Measurements from ENCODE around the gene RNF220. TPM values are rescaled to one million over a fixed set of nuclear protein-coding genes. Genes with fewer than 3 reads are reported as not detected.

RNF220 gene
- polyA plus RNA-seq, 1 donor (not counting 4 experiments of a cell fraction or from before 2014, with no cell fraction given): 42.7 TPM

DNA sequence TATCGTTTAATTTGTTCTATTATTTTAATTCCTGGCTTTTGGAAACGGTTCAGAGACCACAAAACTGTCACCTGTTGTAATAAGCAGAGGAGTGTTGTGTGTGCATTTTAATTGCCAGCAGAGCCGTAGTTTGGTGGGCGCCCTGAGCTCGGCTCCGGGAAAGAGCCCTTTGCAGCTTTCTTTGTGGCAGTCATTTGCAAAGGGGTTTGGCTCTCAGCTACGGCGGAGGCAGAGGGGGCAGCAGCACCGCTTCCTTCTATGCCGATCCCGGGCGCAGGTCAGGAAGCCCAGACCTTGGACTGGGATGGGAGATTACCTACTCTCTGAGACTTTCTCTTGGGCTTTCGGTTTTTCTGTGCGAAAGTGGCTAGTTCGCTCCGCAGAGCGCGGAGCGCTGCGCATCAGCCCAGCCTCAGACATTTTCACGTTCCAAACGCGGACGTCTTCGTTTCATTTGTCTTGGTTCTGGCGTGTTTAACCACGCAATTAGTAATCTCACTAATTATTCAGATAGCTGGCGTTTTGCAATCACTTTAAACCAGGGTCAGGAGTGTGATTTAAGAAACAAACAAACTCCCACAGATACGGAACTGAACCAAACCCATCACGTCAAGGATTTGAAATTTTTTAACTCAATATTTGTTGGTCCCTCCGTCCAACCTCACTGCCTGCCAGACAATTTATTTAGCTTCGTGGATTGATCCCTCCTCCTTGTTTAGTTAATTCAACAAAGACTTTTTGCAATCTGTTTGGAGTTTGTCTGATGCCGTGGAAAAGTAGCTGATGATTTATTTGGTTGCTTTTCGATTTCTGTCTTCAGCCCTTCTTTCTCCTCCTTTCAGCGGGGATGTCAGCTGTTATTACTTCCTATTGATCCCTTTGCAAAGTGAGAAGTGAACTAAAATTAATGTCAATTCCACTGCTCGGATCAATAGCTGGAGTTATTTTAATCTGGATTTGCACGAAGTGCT, 3.9 kb downstream of the RNF220 start:
- Histone ChIP-seq H3K79me2 (ENCODE audit: control insufficient read depth, insufficient read depth, low read length) (no peaks in the 10 kb centered on the region), H3K9ac (ENCODE audit: control insufficient read depth, extremely low read depth, insufficient read depth, low read length) (no peak overlapping the region), H3K27ac (ENCODE audit: control insufficient read depth, insufficient read depth, low read length) (no peak overlapping the region), H3K9me3 (ENCODE audit: control insufficient read depth, low read depth, low read length) (no peaks in the 10 kb centered on the region), H3K36me3 (ENCODE audit: control insufficient read depth in 2 of 2, extremely low read depth in 1 of 2, insufficient read depth in 2 of 2, low read length in 2 of 2) (no peaks in the 10 kb centered on the region), H3K27me3 (ENCODE audit: control insufficient read depth, extremely low read depth, insufficient read depth, low read length) (peaks cover 91% of the 10 kb centered on the region), H3K9me1 (ENCODE audit: control insufficient read depth, extremely low read depth, insufficient read depth, low read length) (no peaks in the 10 kb centered on the region), H3K4me2 (ENCODE audit: control insufficient read depth, extremely low read depth, insufficient read depth, low read depth, low read length) (no peak overlapping the region), H2AFZ (ENCODE audit: control insufficient read depth, low read length) (no peak overlapping the region), H3K4me3 (ENCODE audit: control insufficient read depth in 2 of 3, extremely low read depth in 1 of 3, insufficient read depth in 2 of 3, low read depth in 1 of 3, low read length in 3 of 3) (no peak overlapping the region), H4K20me1 (ENCODE audit: control insufficient read depth, extremely low read depth, insufficient read depth, low read length) (peaks cover 2% of the 10 kb centered on the region), H3K4me1 (ENCODE audit: control insufficient read depth, extremely low read depth, insufficient read depth, low read length) (no peaks in the 10 kb centered on the region)
- DNase-seq (ENCODE audit: low read depth, low spot score) (no peak), FAIRE-seq (no peak)
- peak; percentile 8 for TF ChIP-seq EZH2 (IDR thresholded peaks at IDR 0.05; ENCODE audit: low read length)
- TF ChIP-seq, protein P1, sequence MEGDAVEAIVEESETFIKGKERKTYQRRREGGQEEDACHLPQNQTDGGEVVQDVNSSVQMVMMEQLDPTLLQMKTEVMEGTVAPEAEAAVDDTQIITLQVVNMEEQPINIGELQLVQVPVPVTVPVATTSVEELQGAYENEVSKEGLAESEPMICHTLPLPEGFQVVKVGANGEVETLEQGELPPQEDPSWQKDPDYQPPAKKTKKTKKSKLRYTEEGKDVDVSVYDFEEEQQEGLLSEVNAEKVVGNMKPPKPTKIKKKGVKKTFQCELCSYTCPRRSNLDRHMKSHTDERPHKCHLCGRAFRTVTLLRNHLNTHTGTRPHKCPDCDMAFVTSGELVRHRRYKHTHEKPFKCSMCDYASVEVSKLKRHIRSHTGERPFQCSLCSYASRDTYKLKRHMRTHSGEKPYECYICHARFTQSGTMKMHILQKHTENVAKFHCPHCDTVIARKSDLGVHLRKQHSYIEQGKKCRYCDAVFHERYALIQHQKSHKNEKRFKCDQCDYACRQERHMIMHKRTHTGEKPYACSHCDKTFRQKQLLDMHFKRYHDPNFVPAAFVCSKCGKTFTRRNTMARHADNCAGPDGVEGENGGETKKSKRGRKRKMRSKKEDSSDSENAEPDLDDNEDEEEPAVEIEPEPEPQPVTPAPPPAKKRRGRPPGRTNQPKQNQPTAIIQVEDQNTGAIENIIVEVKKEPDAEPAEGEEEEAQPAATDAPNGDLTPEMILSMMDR (optimal IDR thresholded peaks at IDR 0.05 in 1 of 3, IDR thresholded peaks at IDR 0.05 in 1 of 3, conservative IDR thresholded peaks at IDR 0.05 in 1 of 3; ENCODE audit: extremely low read depth in 1 of 3, insufficient read depth in 2 of 3, low read length in 3 of 3): no peak
- dilution Hi-C loops (cut with MboI; ENCODE audit: extremely low pct_ligation_motif_present, low sequenced_read_pairs): no loop called here

DNA sequence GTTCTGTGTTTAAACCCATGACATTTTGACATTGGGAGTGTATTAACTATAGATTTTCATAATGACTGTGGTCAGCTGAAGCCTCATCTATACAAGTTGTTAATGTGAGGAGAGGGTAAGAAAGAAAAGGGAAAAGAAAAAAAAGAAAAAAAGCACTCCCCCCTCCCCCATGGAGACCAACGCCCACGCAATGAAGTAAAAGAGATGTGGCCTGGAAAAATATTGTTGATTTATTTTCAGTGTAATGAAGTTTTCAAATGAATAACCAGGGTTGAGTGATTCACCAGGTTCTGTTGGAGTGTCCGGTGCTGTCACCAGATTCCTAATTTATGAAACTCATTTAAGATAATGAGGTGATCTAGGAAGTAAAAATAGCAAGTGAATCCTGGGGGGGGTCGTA, 4.7 kb downstream of the RNF220 start:
- no peak for DNase-seq (ENCODE audit: low read depth, low spot score)
- H3K4me1 ChIP-seq (ENCODE audit: control insufficient read depth, extremely low read depth, insufficient read depth, low read length): no peaks in the 10 kb centered on the region
- dilution Hi-C loops (cut with MboI; ENCODE audit: extremely low pct_ligation_motif_present, low sequenced_read_pairs): no loop called here
- FAIRE-seq: no peak
- H3K9me1 ChIP-seq (ENCODE audit: control insufficient read depth, extremely low read depth, insufficient read depth, low read length): no peaks in the 10 kb centered on the region
- H3K27ac ChIP-seq (ENCODE audit: control insufficient read depth, insufficient read depth, low read length): no peak overlapping the region
- H3K9me3 ChIP-seq (ENCODE audit: control insufficient read depth, low read depth, low read length): no peaks in the 10 kb centered on the region
- H3K9ac ChIP-seq (ENCODE audit: control insufficient read depth, extremely low read depth, insufficient read depth, low read length): no peak overlapping the region
- no peak overlapping the region for H3K4me3 ChIP-seq (ENCODE audit: control insufficient read depth in 2 of 3, extremely low read depth in 1 of 3, insufficient read depth in 2 of 3, low read depth in 1 of 3, low read length in 3 of 3)
- peaks cover 2% of the 10 kb centered on the region for H4K20me1 ChIP-seq (ENCODE audit: control insufficient read depth, extremely low read depth, insufficient read depth, low read length)
- no peak for TF ChIP-seq EZH2 (IDR thresholded peaks at IDR 0.05; ENCODE audit: low read length)
- TF ChIP-seq, protein P1 (optimal IDR thresholded peaks at IDR 0.05 in 1 of 3, IDR thresholded peaks at IDR 0.05 in 1 of 3, conservative IDR thresholded peaks at IDR 0.05 in 1 of 3; ENCODE audit: extremely low read depth in 1 of 3, insufficient read depth in 2 of 3, low read length in 3 of 3): no peak
- no peaks in the 10 kb centered on the region for H3K79me2 ChIP-seq (ENCODE audit: control insufficient read depth, insufficient read depth, low read length)
- no peak overlapping the region for H3K4me2 ChIP-seq (ENCODE audit: control insufficient read depth, extremely low read depth, insufficient read depth, low read depth, low read length)
- H2AFZ ChIP-seq (ENCODE audit: control insufficient read depth, low read length): no peak overlapping the region
- H3K27me3 ChIP-seq (ENCODE audit: control insufficient read depth, extremely low read depth, insufficient read depth, low read length): peaks cover 99% of the 10 kb centered on the region
- H3K36me3 ChIP-seq (ENCODE audit: control insufficient read depth in 2 of 2, extremely low read depth in 1 of 2, insufficient read depth in 2 of 2, low read length in 2 of 2): no peaks in the 10 kb centered on the region
